ENCODE results near the gene SHOX. TPM values are rescaled to one million over a fixed set of nuclear protein-coding genes. Genes with fewer than 3 reads are reported as not detected.

The SHOX gene
- not detected in 2 replicates for total RNA-seq

GRCh38 chrX:630612-631496, at the start of gene SHOX:
Gene SHOX, plus strand, starts transcription at chrX:630791. Its CDS starts 107 bp downstream, at chrX:630898.

Other genes starting within 250 kb of the SHOX start
- gene PPP2R3B, start 243.9 kb upstream of the SHOX start, total RNA-seq, result 15.0 and 24.8 TPM in 2 replicates

Data from mesangial cell (primary cell).